Activated CD4-positive, alpha-beta T cell treated with anti-CD3 and anti-CD28 coated beads, Interleukin-2, amount 50 U/mL, for 48 hours (primary cell): Measurements from ENCODE around the gene TSC22D1.

ENCODE experiments used
- DNase-seq, 2 experiments: peaks; one replicate each; pipeline ENCODE4 v3.0.0-alpha.2; 2020

Gene TSC22D1

DNA sequence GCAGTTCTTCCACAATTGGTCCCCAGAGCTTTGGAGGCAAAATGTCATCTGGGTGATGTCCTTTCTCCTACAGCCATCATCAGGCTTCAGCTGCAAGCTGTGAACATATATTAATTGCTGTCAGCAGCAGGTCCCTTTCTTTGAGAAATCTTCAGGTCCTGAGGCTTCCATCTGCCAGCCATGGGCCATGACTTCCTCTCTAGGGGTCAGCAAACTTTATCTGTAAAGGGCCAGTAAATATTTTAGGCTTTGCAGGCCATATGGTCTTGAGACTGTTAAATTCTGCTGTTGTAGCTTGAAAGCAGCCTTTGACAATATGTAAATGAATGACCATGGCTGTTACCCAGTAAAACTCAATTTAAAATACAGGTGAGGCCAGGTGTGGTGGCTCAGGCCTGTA is 175.4 kb downstream of the TSC22D1 start:
- no peak for DNase-seq

DNA sequence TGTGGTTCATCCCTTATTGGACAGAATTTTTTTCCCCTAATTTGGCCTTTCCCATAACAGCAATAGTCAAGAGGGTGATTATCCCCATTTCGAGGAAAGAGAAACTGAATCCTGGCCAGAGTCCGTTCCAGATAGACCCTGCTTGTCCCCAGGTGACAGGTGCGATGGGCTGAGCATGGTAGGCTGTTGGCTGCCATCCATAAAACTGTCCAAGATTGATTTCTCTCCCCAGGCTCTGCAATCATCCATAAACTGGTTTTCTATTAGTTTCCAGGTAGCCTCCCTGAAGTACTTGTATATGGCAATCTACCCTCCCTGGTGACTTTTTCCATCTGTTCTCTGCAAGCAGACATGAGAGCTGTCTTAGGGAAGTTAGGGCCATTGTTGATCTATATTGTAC is 177.1 kb downstream of the TSC22D1 start:
- no peak for DNase-seq

DNA sequence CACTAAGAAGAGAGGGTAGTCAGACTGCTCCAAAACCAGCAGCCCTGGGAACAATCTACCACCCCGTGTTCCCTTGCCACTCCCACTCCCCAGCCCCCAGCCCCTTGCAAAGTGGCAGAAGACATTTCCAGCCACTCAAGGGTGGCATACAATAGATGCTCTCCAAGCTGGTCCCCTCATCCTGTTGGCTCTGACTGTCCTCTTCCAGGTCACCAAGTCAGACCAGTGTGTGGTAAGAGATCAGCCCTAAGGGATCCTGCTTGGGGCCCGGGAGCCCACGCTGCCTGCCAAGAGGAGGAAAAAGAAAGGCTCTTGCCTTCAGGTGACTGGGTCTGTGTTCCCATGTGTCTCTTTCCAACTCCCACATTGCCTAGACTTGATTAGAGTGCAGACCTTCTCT is 177.5 kb downstream of the TSC22D1 start:
- no peak for DNase-seq

DNA sequence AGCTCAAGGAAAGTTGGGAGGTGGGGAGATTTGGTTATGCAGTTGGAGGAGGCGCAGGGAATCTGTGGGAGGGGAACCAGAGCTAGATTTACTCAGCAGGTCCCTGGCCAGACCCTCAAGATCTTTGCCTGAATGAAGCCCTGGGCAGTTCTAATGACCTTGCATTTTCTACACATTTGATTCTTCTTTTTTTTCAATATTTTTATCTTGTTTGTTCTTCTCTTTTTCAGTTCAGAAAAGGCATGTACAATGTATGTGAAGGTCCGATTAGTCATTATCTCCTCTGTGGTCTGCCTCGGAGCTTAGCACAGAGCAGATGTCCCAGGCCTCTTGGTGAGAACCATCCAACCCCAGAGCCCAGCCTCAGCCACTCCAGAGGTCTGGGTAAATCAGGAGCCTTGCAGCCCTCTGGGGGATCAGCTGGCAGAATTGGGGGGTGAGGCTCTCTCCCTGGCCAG is 178.3 kb downstream of the TSC22D1 start:
- DNase-seq, result no peak

DNA sequence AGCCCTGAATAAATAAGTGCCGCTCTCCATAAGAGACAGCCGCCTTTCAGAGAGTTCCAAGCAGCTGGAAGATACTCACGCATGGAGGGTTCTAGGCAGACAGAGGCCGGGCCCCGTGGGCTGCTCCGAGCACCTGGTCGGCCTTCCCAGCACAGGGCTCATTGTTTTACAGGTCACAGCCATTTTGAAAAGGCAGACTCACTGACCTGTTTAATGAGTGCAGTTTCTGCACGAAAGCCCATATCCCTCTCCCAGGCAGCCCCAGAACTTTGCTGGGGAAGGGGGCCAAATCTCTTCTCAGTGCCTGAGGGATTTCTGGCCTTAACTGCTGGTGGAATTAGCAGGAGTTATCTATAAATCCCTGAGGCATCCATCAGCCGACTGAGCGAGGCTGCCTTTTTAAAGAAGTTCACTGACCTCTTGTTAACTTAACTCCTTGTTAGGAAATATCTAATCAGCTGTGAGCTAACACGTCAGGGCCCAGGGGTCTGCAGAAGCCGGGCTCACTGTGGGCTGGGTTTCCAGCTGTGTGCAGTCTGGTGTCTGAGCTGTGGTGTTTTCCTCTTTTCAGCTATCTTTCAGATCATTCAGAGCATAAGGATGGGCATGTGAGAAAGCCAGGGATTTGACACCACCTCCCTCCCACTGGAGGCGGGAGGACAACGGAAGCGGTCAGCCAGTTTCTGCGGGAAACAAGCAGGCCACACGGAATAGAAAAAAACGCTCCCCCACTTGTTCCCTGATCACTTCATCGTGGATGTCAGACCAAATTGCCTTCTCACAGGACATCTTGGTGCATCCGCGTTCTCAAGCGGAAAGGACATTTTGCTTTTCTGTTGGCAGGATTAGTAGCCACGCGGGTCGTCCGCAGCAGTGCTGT is 179.2 kb downstream of the TSC22D1 start:
- DNase-seq, result no peak

DNA sequence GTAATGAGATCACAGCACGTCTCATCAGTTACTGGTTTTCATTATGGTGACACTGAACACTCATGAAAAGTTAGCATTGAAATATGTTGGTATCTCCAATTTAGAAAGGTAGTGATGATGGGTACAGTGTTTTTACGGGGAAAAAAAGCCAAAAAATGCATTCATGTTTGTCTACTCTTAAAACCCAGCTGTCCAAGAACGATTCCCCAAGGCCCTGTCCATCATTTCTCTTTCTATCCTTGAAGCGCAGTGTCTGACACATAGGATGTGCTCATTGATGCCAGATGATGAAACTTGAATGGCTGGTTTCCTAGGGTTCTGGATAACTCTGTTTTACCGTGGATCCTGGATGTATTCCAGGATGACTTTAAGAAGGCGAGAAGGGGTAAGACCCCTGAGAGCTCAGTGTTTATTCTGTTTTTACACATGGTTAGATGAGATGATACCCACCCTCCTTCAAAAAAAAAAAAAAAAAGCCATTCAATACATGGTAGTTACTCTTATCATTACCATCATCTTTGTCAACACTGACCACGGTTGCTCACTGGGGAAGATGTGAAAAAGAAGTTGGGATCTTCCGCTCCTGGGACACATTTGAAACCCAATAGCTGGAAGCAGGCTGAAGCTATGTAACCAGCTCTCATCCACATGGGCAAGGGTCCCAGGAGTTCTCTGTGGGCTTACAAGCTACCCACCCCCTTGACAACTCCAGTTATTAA is 180.0 kb downstream of the TSC22D1 start:
- DNase-seq, result no peak

DNA sequence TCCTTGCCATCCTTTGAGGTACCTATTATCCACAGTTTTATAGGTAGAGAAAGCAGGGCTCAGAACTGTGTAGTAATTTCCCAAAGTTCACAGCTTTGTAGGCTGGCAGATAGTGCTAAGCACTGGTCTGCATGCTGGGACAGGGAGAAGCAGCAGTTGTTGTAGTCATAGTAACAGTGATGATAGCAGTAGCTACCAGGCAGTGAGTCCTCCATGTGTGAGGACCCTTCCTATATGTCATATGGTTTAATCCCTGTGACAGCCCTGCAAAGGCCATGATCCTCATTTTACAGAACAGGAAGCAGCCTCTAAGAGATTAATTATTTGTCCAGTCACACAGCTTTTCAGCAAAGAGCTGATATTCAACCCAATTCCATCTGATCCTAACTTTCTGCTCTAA is 181.5 kb downstream of the TSC22D1 start:
- DNase-seq, result no peak

DNA sequence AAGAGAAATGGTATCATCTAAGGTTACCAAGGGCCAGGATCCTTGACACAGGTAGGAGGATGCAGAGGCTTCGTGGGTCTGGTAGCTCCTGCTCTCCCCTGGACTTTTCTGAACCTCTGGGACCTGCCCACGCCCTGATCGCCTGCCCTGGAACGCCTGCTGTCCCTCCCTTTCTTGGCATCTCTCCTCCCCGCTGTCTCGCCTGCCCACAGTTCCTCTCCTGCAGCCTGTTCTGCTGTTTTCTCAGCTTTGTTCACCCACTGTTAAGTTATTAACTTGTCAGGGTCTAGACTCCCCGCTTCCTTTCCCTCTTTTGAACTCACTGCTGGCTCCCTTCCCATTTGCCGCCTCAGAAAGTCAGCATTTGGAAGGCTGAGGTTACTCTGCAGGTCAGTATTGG is 182.7 kb downstream of the TSC22D1 start:
- DNase-seq, result no peak

DNA sequence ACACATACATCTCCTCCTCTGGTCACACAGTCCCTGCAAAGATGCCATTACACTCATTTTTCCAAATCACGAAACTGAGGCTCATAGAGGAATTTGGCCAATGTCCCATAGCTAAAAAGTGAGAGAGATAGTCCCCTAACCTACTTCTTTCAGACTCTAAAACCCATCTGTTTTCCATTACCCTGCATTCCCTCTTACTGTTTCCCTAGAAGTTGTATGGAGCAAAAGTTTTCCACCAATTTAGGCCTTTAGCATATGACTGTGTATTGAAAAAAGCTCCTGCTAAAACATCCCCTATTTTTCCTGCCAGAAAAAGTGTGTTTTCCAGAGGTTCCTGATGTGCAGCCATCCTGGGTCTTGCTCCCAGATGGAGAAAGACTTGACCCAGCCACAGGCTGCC is 186.3 kb downstream of the TSC22D1 start:
- DNase-seq, result no peak

DNA sequence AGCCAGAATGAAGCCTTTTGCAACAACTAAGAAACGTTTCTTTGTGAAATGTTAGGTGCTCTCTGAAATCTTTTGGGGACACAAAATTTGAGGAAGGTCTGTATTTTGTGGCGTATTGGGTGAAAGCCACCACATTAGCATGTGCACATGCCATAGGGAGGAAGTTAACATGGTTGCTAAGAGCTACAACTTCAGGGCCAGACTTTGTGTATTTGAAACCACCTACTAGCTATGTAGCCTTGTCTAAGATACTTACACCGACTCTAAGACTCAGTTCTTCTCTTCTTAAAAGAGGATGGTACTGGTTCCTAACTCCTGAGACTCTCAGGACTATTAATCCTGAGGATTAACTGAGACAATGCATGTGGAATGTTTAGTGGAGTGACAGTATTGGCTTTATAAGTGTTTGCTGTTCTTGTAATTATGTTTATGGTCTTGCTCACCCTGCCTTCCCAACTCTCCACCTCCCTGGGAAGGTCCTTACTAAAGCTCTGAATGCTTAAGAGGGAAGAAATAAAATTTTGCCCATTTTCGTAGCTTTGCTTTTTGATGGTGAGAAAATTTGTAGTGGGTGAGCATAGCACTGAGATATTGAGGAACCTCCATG is 187.0 kb downstream of the TSC22D1 start:
- no peak for DNase-seq

DNA sequence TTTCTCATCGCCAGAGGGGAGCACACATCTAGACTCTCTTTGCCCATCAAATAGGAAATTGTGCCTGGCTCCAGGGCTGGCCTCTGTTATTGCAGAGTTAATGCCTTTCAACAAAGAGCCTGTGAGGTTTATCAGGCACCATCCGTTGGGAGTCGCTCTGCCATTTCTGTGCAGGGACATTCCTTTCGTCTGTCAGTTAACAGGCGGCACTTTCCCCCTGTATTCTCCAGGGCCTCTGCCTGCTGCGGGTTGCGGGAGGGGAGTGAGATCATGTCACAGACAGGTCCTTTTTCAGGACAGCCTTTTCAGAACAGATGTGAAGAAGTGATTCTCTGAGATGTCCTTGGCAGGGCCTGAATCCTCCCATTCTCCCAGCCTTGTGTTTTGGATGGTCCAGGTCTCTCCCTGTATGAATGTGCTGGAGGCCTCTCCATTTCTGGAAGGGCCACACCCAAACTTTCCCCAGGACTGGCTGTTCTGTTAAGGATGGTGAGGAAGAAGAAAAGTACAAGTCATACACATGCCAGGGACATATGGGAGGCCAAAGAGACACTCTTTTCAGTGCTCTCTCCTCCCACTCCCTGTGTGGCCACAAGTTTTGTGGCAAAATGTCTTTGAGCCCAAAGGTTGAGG is 187.6 kb downstream of the TSC22D1 start:
- no peak for DNase-seq

DNA sequence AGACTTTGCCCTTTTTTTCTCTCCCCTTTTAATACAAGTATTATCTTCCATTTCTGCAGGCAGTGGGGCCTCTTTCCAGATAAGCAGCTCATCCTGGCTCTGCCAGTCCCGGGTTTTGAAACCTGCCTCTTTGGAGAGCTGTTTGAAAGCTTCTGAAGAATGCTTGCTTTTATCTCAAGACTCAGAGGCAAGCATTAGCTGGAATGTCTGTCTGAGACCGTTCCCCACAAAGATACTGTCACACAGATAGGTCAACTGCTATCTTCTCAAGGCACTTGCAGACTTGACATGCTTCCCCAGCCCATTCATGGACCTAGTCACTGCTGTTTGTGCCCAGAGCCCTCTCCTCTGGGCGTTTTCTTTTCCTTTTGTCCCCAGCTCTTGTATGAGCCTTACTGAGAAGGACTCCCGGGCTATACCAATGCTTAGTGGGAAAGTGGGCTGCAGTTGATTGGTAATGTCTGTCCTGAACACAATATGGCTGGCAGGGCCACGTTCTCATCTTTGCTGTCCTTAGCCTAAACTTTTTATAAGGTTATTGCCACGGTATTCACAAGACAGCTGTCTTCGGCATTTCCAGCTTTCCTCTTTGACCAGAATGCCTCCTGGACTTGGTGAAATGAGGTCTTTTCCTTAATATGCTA is 189.1 kb downstream of the TSC22D1 start:
- no peak for DNase-seq

DNA sequence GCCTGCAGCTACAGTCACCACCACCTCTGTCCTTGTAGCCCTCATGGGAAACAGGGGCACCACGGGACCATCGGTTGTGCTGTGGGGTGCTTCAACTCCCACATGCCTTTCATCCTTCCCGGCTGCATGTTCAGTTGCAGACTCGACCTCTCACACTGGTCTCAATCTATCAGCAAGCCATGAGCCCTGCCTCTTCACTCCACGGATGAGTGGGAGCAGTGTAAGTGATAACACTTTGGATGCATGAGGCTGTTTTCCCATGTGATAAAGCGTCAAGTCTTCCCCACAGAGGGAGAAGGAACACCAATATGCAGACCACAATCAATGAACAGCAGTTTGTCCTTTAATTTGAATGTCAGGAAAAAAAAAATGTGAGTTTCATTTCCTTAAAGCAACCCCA is 190.3 kb downstream of the TSC22D1 start:
- DNase-seq, result no peak

DNA sequence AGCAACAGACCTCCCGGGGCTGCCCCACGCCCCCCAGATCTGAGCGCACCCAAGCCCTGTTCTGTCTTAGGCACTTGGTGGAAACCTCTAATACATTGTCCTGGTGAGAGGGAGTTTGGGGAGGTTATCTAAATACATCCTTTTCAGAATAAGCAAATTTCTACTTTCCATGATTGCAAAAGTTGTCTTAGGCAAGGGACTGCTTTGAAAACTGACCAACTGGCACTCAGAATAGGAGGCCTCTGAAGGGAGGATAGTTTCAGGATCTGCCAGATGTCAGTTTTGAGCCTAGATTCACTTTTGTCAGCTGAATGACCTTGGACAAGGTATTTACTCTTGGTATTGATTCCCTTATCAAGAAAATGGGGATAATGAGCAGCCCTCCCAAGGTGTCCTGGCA is 190.7 kb downstream of the TSC22D1 start:
- no peak for DNase-seq

DNA sequence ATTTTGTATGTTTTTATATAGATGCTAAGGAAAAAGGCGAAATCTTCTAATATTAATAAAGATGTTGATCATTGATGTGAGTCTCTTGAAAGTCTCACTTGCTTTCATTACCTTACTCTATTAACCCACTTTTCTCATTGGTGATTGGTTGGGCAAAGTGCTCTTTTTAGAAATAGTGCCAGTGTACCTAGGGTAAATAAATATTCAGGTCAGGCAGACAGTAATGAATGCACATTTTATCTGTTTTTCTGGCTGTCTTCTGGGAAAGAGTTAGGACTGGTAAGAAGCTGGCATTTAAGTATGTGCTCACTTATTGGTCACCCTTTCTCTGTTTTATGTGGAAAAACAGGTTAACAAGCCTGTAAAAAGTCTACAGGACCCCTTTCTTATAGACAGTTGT is 191.4 kb downstream of the TSC22D1 start:
- DNase-seq, result no peak

DNA sequence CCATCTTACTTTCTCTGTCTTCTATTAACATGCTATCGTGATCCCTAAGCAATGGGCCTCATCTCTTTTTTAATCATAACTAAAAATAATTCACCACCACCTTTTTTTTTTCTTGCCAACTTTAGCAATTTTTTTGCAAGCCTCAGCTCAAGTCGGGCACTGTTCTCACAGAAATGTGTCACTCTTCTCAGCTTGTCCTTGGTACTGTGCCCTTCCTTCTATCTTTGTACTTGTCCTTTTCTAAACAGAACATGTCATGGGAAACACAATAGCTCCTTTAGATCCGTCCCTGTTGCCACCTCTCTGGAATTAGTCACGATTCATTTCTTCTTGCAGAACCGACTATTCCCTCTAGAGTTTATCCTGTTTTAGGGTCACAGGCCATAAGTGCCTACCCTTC is 192.2 kb downstream of the TSC22D1 start:
- DNase-seq, result no peak

DNA sequence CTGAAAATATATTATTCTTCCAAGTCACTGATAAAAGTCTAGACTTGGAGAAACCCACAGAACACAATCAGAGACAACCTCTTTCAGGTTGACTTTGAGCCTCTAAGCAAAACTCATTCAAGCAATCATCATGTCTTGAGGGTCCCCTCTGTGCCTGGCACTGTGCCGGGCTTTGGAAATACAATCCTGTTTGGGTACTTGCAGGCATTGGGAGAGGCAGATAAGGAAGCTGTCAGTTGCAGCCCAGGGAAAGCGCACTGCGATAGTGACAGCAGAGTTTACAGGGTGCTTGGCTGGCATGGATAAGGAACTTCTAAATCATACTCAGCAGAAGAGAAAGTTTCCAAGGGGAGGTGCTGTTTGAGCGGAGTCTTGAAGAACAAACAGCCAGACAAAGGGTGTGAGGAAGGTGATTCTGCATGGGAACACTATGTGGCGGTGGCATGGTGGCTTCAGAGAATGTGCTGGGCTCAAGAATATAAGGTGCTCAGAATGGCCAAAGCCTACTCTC is 193.4 kb downstream of the TSC22D1 start:
- no peak for DNase-seq
